Measurements from ENCODE around the gene PCNT.

Gene PCNT

GRCh38 chr21:46384556-46384955 is 60.6 kb downstream of the PCNT start:
- H3K36me3 Mint-ChIP-seq (ENCODE audit: low read depth): peaks cover 71% of the 10 kb centered on the region
- H3K4me3 Mint-ChIP-seq: no peak overlapping the region
- H3K9me3 Mint-ChIP-seq: peaks cover 21% of the 10 kb centered on the region
- no peak for TF ChIP-seq CTCF (IDR thresholded peaks at IDR 0.05; ENCODE audit: unreplicated experiment in 3 of 3)
- H3K27me3 Mint-ChIP-seq (ENCODE audit: low read depth): no peaks in the 10 kb centered on the region
- H3K4me1 Mint-ChIP-seq: peaks cover 16% of the 10 kb centered on the region
- H3K27ac Mint-ChIP-seq: no peak overlapping the region

GRCh38 chr21:46385846-46386733 is 62.1 kb downstream of the PCNT start:
- H3K36me3 Mint-ChIP-seq (ENCODE audit: low read depth): peaks cover 72% of the 10 kb centered on the region
- H3K4me1 Mint-ChIP-seq: peaks cover 22% of the 10 kb centered on the region
- no peak for TF ChIP-seq CTCF (IDR thresholded peaks at IDR 0.05; ENCODE audit: unreplicated experiment in 3 of 3)
- H3K4me3 Mint-ChIP-seq: no peak overlapping the region
- H3K27ac Mint-ChIP-seq: peak overlapping the region in 1 of 3 experiments; percentile 75
- no peaks in the 10 kb centered on the region for H3K27me3 Mint-ChIP-seq (ENCODE audit: low read depth)
- peaks cover 19% of the 10 kb centered on the region for H3K9me3 Mint-ChIP-seq

GRCh38 chr21:46386734-46387088 is 62.8 kb downstream of the PCNT start:
- Mint-ChIP-seq H3K4me1 (peaks cover 22% of the 10 kb centered on the region), H3K27ac (peak overlapping the region in 2 of 3 experiments; percentile 41 to 75), H3K27me3 (ENCODE audit: low read depth) (no peaks in the 10 kb centered on the region), H3K9me3 (peaks cover 18% of the 10 kb centered on the region), H3K36me3 (ENCODE audit: low read depth) (peaks cover 66% of the 10 kb centered on the region), H3K4me3 (no peak overlapping the region)
- TF ChIP-seq CTCF (IDR thresholded peaks at IDR 0.05; ENCODE audit: unreplicated experiment in 3 of 3): no peak

GRCh38 chr21:46388206-46388880 is 64.4 kb downstream of the PCNT start:
- H3K4me1 Mint-ChIP-seq: peaks cover 35% of the 10 kb centered on the region
- H3K36me3 Mint-ChIP-seq (ENCODE audit: low read depth): peaks cover 55% of the 10 kb centered on the region
- H3K27ac Mint-ChIP-seq: no peak overlapping the region
- TF ChIP-seq CTCF (IDR thresholded peaks at IDR 0.05; ENCODE audit: unreplicated experiment in 3 of 3): no peak
- H3K27me3 Mint-ChIP-seq (ENCODE audit: low read depth): no peaks in the 10 kb centered on the region
- H3K9me3 Mint-ChIP-seq: peaks cover 2% of the 10 kb centered on the region
- no peak overlapping the region for H3K4me3 Mint-ChIP-seq

GRCh38 chr21:46388896-46389295 is 64.9 kb downstream of the PCNT start:
- Mint-ChIP-seq H3K36me3 (ENCODE audit: low read depth) (peaks cover 50% of the 10 kb centered on the region), H3K27me3 (ENCODE audit: low read depth) (no peaks in the 10 kb centered on the region), H3K4me3 (no peak overlapping the region), H3K4me1 (peaks cover 41% of the 10 kb centered on the region), H3K27ac (no peak overlapping the region), H3K9me3 (no peaks in the 10 kb centered on the region)
- TF ChIP-seq CTCF (IDR thresholded peaks at IDR 0.05; ENCODE audit: unreplicated experiment in 3 of 3): no peak
